ENCODE measurements around the gene SAT1. TPM values are rescaled to one million over a fixed set of nuclear protein-coding genes. Genes with fewer than 3 reads are reported as not detected.

The SAT1 gene
- total RNA-seq, 1 donor from 2014 or later: 716 TPM

DNA sequence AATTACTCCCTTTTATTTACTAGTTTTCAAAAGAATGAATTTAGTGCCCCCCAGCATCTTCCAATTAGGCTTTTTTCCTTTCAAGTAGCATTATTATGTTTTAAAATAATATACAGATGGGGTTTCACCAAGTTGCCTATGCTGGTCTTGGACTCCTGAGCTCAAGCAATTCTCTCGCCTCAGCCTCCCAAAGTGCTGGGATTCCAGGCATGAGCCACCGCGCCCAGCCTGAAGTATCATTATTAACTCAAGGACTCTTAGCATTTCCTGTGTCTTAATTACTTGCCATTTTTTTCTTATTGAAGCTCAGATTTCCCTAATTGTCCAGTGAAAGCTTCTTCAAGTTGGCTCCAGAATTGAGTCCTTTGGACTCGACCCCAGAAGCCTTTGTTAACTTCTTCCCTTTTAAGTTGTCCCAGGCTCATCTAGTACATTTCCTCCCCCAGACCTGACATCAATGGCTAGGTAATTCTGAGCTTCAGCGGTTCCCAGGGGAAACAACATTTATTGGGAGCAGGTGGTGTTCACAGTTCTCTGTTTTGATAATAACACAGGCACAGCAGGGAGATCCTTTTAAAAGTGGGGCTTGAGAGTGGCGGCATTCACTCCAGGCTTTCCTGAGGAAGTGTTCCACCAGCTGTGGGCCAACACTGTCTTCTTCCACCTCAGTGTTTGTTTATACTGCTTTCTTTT, 10.0 kb downstream of the SAT1 start:
- intact Hi-C loops (cut with DNase I): no loop called here
- DNase-seq: no peak
- H3K27ac ChIP-seq: peak overlapping the region; percentile 31
- H3K4me3 ChIP-seq: no peak overlapping the region
- no peaks in the 10 kb centered on the region for H3K4me1 ChIP-seq
- no peaks in the 10 kb centered on the region for H3K9me3 ChIP-seq
- ATAC-seq: no peak
- TF ChIP-seq, protein P1, sequence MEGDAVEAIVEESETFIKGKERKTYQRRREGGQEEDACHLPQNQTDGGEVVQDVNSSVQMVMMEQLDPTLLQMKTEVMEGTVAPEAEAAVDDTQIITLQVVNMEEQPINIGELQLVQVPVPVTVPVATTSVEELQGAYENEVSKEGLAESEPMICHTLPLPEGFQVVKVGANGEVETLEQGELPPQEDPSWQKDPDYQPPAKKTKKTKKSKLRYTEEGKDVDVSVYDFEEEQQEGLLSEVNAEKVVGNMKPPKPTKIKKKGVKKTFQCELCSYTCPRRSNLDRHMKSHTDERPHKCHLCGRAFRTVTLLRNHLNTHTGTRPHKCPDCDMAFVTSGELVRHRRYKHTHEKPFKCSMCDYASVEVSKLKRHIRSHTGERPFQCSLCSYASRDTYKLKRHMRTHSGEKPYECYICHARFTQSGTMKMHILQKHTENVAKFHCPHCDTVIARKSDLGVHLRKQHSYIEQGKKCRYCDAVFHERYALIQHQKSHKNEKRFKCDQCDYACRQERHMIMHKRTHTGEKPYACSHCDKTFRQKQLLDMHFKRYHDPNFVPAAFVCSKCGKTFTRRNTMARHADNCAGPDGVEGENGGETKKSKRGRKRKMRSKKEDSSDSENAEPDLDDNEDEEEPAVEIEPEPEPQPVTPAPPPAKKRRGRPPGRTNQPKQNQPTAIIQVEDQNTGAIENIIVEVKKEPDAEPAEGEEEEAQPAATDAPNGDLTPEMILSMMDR (IDR thresholded peaks at IDR 0.05): no peak
- H3K36me3 ChIP-seq: no peaks in the 10 kb centered on the region
- no peaks in the 10 kb centered on the region for H3K27me3 ChIP-seq (ENCODE audit: low read depth)

DNA sequence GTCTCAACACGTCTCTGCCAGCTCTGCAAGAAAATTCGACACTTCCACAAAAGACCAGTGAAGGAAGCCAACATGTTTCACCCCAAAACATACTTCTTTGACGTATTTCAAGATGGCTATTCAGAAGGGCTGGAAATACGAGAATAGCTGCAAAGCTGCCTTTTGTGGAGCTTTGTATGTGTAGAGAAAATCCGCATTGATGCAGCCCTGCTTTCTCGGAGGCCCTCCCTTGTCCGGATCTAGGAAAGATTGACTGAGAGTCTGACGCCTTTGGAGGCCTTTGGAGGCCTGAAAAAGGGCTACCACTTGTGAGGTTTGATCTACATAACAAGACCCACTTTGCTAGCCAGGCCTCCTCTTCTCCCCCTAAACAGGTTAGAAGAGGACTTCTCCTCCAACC, 12.2 kb downstream of the SAT1 start:
- no peak for DNase-seq
- Histone ChIP-seq H3K27me3 (ENCODE audit: low read depth) (no peaks in the 10 kb centered on the region), H3K27ac (no peak overlapping the region), H3K4me3 (no peak overlapping the region), H3K36me3 (no peaks in the 10 kb centered on the region), H3K4me1 (no peaks in the 10 kb centered on the region), H3K9me3 (no peaks in the 10 kb centered on the region)
- intact Hi-C loops (cut with DNase I): no loop called here
- TF ChIP-seq, protein P1 (IDR thresholded peaks at IDR 0.05): no peak
- no peak for ATAC-seq

DNA sequence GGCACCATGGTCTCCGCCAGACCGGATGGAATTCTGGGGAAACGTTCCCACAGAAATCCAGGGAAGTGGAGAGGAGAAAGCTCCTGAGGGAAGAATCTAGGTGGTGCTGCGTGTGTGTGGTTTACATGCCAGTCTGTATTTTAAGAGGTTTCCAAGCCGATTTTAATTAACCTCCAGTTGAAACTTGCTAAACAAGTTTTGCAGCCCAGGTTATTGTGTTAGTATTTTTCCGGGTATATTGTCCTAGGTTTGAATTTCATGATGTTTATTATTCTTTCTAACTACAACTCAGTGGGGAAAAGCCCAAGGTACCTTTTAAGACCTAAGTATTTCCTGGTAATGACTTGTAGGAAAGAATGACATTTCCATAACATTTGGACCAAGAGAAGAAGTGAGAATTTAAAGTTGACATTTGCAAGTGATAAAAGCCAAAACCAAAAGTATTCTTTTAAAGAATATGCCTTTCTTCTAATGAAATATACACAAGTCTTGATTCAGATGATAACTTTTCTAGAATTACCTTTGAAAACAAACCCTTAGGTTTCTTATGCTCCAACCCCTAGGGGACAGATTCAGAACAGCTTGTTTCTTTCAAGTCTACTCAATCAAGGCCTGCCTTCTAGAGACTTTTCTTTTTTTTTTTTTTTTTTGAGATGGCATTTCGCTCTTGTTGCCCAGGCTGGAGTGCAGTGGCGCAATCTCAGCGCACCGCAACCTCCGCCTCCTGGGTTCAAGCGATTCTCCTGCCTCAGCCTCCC, 14.6 kb downstream of the SAT1 start:
- peak; percentile 69 to 71 for ATAC-seq
- DNase-seq: no peak
- TF ChIP-seq, protein P1 (IDR thresholded peaks at IDR 0.05): no peak

DNA sequence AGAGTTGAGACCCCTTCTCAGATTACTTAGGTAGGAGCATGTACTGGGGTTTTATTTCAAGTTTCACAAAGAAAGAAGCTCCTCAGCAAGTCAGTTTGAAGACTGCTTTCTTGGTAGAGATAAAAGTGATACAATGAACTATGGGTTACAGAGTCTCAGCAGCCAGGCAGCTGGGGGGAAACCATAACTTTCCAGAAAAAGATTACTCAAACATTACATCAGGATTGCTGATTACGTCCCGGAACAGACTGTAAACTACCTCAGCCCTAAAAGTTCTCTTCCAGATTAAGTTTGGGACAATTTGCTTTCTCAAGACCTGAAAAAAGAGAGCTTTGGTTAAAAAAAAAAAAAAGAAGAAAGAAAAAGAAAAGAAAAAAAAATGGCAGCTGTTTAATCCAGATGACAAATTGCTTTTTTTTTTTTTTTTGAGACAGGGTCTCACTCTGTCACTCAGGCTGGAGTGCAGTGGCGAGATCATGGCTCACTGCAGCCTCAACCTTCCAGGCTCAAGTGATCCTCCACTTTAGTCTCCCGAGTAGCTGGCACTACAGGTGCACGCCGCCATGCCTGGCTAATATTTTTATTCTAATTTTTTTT, 16.6 kb downstream of the SAT1 start:
- no peak for DNase-seq
- peak overlapping the region; percentile 18 for H3K27ac ChIP-seq
- intact Hi-C loops (cut with DNase I): no loop called here

More for the DNA sequence above, 14.6 kb downstream of the SAT1 start:
- no peak overlapping the region for H3K4me3 ChIP-seq
- H3K9me3 ChIP-seq: no peaks in the 10 kb centered on the region
- H3K36me3 ChIP-seq: no peaks in the 10 kb centered on the region
- peak overlapping the region; percentile 76 for H3K27ac ChIP-seq
- H3K4me1 ChIP-seq: no peaks in the 10 kb centered on the region
- H3K27me3 ChIP-seq (ENCODE audit: low read depth): no peaks in the 10 kb centered on the region
- intact Hi-C loops (cut with DNase I): no loop called here

DNA sequence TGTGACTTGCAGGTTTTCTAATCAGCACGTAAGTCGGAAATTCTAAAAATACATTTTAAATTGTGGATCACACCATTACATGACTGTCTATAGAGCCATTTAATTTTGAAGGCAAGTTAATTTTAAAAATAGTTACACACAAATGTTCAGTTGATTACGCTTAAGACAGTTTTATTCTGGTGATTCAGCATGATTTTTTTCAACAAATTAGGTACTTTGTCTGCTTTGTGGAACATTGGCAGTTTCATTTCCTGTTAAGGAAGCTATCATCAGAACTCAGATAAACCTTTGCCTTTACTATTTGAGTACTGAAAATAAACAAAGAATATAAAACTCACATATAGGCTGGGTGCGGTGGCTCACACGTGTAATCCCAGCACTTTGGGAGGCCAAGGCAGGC, 19.5 kb downstream of the SAT1 start:
- H3K27me3 ChIP-seq (ENCODE audit: low read depth): no peaks in the 10 kb centered on the region
- ATAC-seq (no peak), DNase-seq (no peak)
- TF ChIP-seq, protein P1 (IDR thresholded peaks at IDR 0.05): no peak
- intact Hi-C loops (cut with DNase I): no loop called here
- no peak overlapping the region for H3K4me3 ChIP-seq
- no peak overlapping the region for H3K27ac ChIP-seq
- no peaks in the 10 kb centered on the region for H3K36me3 ChIP-seq
- H3K4me1 ChIP-seq: peaks cover 7% of the 10 kb centered on the region
- H3K9me3 ChIP-seq: no peaks in the 10 kb centered on the region

More for the DNA sequence above, 16.6 kb downstream of the SAT1 start:
- peaks cover 7% of the 10 kb centered on the region for H3K4me1 ChIP-seq
- TF ChIP-seq, protein P1 (IDR thresholded peaks at IDR 0.05): no peak
- no peak for ATAC-seq
- H3K36me3 ChIP-seq: no peaks in the 10 kb centered on the region
- no peaks in the 10 kb centered on the region for H3K9me3 ChIP-seq
- no peak overlapping the region for H3K4me3 ChIP-seq
- H3K27me3 ChIP-seq (ENCODE audit: low read depth): no peaks in the 10 kb centered on the region

Measured in lower lobe of right lung (tissue), 2 donors.